Heart right ventricle (tissue), 16 donors: ENCODE results near the gene MBNL1. TPM values are rescaled to one million over a fixed set of nuclear protein-coding genes. Genes with fewer than 3 reads are reported as not detected.
A peak's percentile ranks its signal among the peaks of the same experiment; 100 is the strongest.

ENCODE experiments used
- ATAC-seq, 8 donors: fragments of 200-7000 bp; cut with Tn5 transposase; one replicate each; pipeline ENCODE4 v1.9.1; 2020; ENCODE audit warnings: mild to moderate bottlenecking in 8 of 8, moderate library complexity in 8 of 8, moderate number of reproducible peaks in 1 of 8
- DNase-seq, 2 donors: peaks; one replicate each; pipeline ENCODE4 v3.0.0-alpha.2; 2020
- H3K27ac ChIP-seq, 10 donors: fragments of 200-600 bp; sonication (generic) in 2 of 10; one replicate each; pipeline versions ENCODE4 v1.5.0 to v1.8.0; 2020 to 2022; ENCODE audit warnings: mild to moderate bottlenecking in 3 of 10
- H3K27me3 ChIP-seq, 7 donors: fragments of 200-600 bp; one replicate each; pipeline ENCODE4 v1.8.0; 2021 to 2022; ENCODE audit warnings: mild to moderate bottlenecking in 2 of 7
- H3K36me3 ChIP-seq, 9 donors: fragments of 200-600 bp; sonication (generic) in 1 of 9; one replicate each; pipeline versions ENCODE4 v1.5.0 to v1.8.0; 2020 to 2022; ENCODE audit warnings: mild to moderate bottlenecking in 2 of 9
- H3K4me1 ChIP-seq, 9 donors: fragments of 200-600 bp; sonication (generic) in 1 of 9; one replicate each; pipeline versions ENCODE4 v1.5.0 to v1.8.0; 2020 to 2022; ENCODE audit warnings: mild to moderate bottlenecking in 4 of 9
- H3K4me3 ChIP-seq, 10 donors: fragments of 200-600 bp; sonication (generic) in 2 of 10; one replicate each; pipeline versions ENCODE4 v1.5.0 to v1.8.0; 2020 to 2022; ENCODE audit warnings: mild to moderate bottlenecking in 7 of 10, moderate library complexity in 2 of 10
- H3K9me3 ChIP-seq, 11 donors: fragments of 200-600 bp in 10 of 11; sonication (generic) in 2 of 11; one replicate each; pipeline versions ENCODE4 v1.5.0 to v1.8.0; 2013 to 2022; ENCODE audit warnings: mild to moderate bottlenecking in 2 of 11, control low read depth in 1 of 11, moderate library complexity in 1 of 11
- CTCF ChIP-seq, 9 donors: fragments of 200-600 bp; sonication (generic) in 2 of 9; IDR thresholded peaks; one replicate each; pipeline versions ENCODE4 v1.5.0 to v1.8.0; 2021 to 2022; ENCODE audit warnings: antibody characterized with exemption in 9 of 9, mild to moderate bottlenecking in 5 of 9, moderate library complexity in 1 of 9
- WGBS, 2 donors: extraction: QIAGEN DNeasy Blood & Tissue Kit; methylation state at CpG; one replicate each; pipeline ENCODE4 v1.1.7; 2013; ENCODE audit warnings: inconsistent platforms in 1 of 2; 5-methylcytosine and 5-hydroxymethylcytosine counted together
- intact Hi-C, 10 donors: fragments of 100-400 bp; cut with DNase I; formaldehyde crosslinking; loops; one replicate each; pipeline versions ENCODE4 v1.11.1 to v1.14.2; 2022
- polyA plus RNA-seq, 2 donors: library from polyadenylated mRNA; stranded (reverse); fragments of 200-250 nt; gene quantifications; one replicate each; pipeline ENCODE4 v1.2.3, GENCODE V29; 2013
- total RNA-seq, 10 donors: library from RNA; stranded (reverse); fragmentation: NEBNext Ultra II Directional in 3 of 10; extraction: Animal tissue kit (Norgen Biotek cat#: 25700) in 3 of 10; gene quantifications; one replicate each; pipeline versions ENCODE4 v1.2.1 to v1.2.4, GENCODE V29; 2021 to 2023
- donor health status: Arrhythmogenic right ventricular cardiomyopathy.
- donor health status: ischemic (EF 13 %, LVEDD 7.1; RV severe dilation, severe dysfunction).
- donor health status: healthy with polysubstance abuse.
- donor health status: DM: no; HTN: yes; CAD: no.
- donor health status: DM: no; HTN: no; CAD: no.
- donor health status: ischemic (EF 25% LVEDD 6.9; RV normal size, moderate dysfunction).
- donor health status: ischemic (EF 25% LVEDD 5.7; RV mildly dilated, moderate dysfunction).
- donor health status: healthy.
- donor health status: DM: yes; HTN: yes; CAD: no.
- donor health status: Ischemic cardiomyopathy.
- donor health status: ischemic (EF 35%, LVEDD 5.7; RV mildly dilated, moderate dysfunction).
- donor health status: nonischemic (EF 11% LVEDD 7.7; RV severe dilation, severe dysfunction).
- donor health status: DM: yes; HTN: yes; CAD: no.
- donor health status: PGD.
- donor health status: ischemic (EF 29% LVEDD 5.4; RV normal size, mild dysfunction).
- donor health status: nonischemic (EF 23%, LVEDD 6.1; RV moderate dilation, normal function).

The MBNL1 gene
- total and polyA plus RNA-seq, 12 donors, result 33.1 to 236 (median 189) TPM

GRCh38 chr3:152243721-152244516 lies 24.8 kb upstream of the MBNL1 start:
- Histone ChIP-seq H3K36me3 (no peaks in the 10 kb centered on the region), H3K4me1 (peaks cover 0 to 52% (median 0%) of the 10 kb centered on the region in 9 donors), H3K9me3 (peaks cover 0 to 3% (median 0%) of the 10 kb centered on the region in 11 donors), H3K4me3 (peak overlapping the region in 3 of 10 donors; percentile 2 to 48 (median 8)), H3K27ac (peak overlapping the region in 1 of 10 donors; percentile 72), H3K27me3 (no peaks in the 10 kb centered on the region)
- no peak for ATAC-seq
- no peak for TF ChIP-seq CTCF (IDR thresholded peaks at IDR 0.05)
- 87 to 91% methylated on average over 10 of the region's 10 CpGs for WGBS, 2 donors
- no peak for DNase-seq
- intact Hi-C loops, result no loop called here

GRCh38 chr3:152244517-152244888 lies 24.2 kb upstream of the MBNL1 start:
- 80 to 86% methylated on average over 2 of the region's 2 CpGs for WGBS, 2 donors
- no peak for ATAC-seq
- no peak for TF ChIP-seq CTCF (IDR thresholded peaks at IDR 0.05)
- no peaks in the 10 kb centered on the region for H3K36me3 ChIP-seq
- H3K4me3 ChIP-seq, result peak overlapping the region in 2 of 10 donors; percentile 8 to 48
- H3K4me1 ChIP-seq, result peaks cover 0 to 52% (median 0%) of the 10 kb centered on the region in 9 donors
- intact Hi-C loops, result no loop called here
- H3K27ac ChIP-seq, result peak overlapping the region in 1 of 10 donors; percentile 72
- H3K9me3 ChIP-seq, result peaks cover 0 to 3% (median 0%) of the 10 kb centered on the region in 11 donors
- DNase-seq, result no peak
- no peaks in the 10 kb centered on the region for H3K27me3 ChIP-seq

DNA sequence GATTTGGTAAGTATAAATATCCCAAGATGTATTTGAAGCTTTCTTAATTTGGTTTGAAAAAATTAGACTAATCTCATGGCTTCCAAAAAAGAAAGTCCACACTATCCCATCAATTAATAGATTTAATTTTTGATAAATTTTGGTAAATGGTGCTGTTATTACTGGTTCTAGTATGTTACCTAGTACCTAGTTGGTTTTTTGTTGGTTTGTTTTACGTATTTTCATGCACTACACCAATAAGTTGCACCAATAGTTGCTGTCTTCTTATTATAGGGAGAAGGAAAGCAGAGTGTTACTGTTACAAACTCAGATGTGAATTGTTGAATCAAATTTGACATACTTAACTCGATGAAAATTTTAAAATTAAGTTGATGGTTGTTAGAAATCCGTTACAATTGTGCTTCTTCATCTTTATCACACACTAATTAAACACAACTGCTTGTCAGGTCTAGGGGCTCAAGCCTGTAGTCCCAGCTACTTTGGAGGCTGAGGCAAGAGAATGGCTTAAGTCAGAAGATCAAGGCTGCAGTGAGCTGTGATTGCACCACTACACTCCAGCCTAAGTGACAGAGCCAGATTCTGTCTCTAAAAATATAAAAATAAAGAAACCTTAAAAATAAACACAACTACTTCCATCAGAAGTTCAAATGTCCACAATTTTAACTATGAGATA lies 23.1 kb upstream of the MBNL1 start:
- H3K27me3 ChIP-seq, result no peaks in the 10 kb centered on the region
- H3K36me3 ChIP-seq, result no peaks in the 10 kb centered on the region
- peak overlapping the region in 1 of 10 donors; percentile 48 for H3K4me3 ChIP-seq
- peaks cover 0 to 3% (median 0%) of the 10 kb centered on the region in 11 donors for H3K9me3 ChIP-seq
- ATAC-seq (no peak), DNase-seq (no peak)
- no peak for TF ChIP-seq CTCF (IDR thresholded peaks at IDR 0.05)
- peaks cover 0 to 46% (median 0%) of the 10 kb centered on the region in 9 donors for H3K4me1 ChIP-seq
- H3K27ac ChIP-seq, result peak overlapping the region in 1 of 10 donors; percentile 72
- intact Hi-C loops, result no loop called here
- 90 to 91% methylated on average over 3 of the region's 3 CpGs for WGBS, 2 donors

- no peak overlapping the region for H3K27ac ChIP-seq
- intact Hi-C loops, result no loop called here
- H3K4me1 ChIP-seq, result peaks cover 0 to 47% (median 0%) of the 10 kb centered on the region in 9 donors
- TF ChIP-seq CTCF (IDR thresholded peaks at IDR 0.05), result no peak
- no peak for ATAC-seq
- H3K4me3 ChIP-seq, result no peak overlapping the region
- H3K9me3 ChIP-seq, result no peaks in the 10 kb centered on the region
- H3K27me3 ChIP-seq, result no peaks in the 10 kb centered on the region
- no peaks in the 10 kb centered on the region for H3K36me3 ChIP-seq
- DNase-seq, result no peak
These were observed 16.8 kb upstream of the MBNL1 start for GRCh38 chr3:152251916-152252315.
